Frontal cortex (tissue), 4 donors: ENCODE measurements around the gene TMEM132D. TPM values are rescaled to one million over a fixed set of nuclear protein-coding genes. Genes with fewer than 3 reads are reported as not detected.

Source experiments
- DNase-seq, 2 donors: peaks; one replicate each; pipeline ENCODE4 v3.0.0; 2012; ENCODE audit warnings: low spot score in 2 of 2
- FAIRE-seq: peaks from 2 replicates; lab custom pipeline; 2012; peaks lifted over from hg19 to GRCh38; lab: Jason Lieb, UNC
- total RNA-seq: library from RNA; depleted of rRNA; stranded (reverse); fragments of >200 nt; gene quantifications from one replicate; pipeline ENCODE4 v1.2.3, GENCODE V29; 2014
- donor health status: control.
- donor health status: control.
- donor health status: control.

Gene TMEM132D
- total RNA-seq, 1 donor from 2014 or later: 4.1 TPM

- DNase-seq (no peak), FAIRE-seq (no peak)
These were observed 293.2 kb downstream of the TMEM132D start for GRCh38 chr12:129610601-129611120.

- DNase-seq: no peak
- FAIRE-seq: no peak
These were observed 296.1 kb downstream of the TMEM132D start for GRCh38 chr12:129607756-129608155.

- DNase-seq (no peak), FAIRE-seq (no peak)
These were observed 296.5 kb downstream of the TMEM132D start for GRCh38 chr12:129607301-129607700.

GRCh38 chr12:129606239-129606638 lies 297.6 kb downstream of the TMEM132D start:
- DNase-seq (no peak), FAIRE-seq (no peak)

- DNase-seq (no peak), FAIRE-seq (no peak)
These were observed 298.2 kb downstream of the TMEM132D start for GRCh38 chr12:129605666-129606065.

- DNase-seq: no peak
- FAIRE-seq: no peak
These were observed 299.3 kb downstream of the TMEM132D start for GRCh38 chr12:129604506-129604905.

GRCh38 chr12:129599406-129599805 lies 304.4 kb downstream of the TMEM132D start:
- FAIRE-seq: no peak

GRCh38 chr12:129594098-129594497 lies 309.7 kb downstream of the TMEM132D start:
- FAIRE-seq (no peak), DNase-seq (no peak)

More at GRCh38 chr12:129599406-129599805, 304.4 kb downstream of the TMEM132D start:
- no peak for DNase-seq

GRCh38 chr12:129592449-129592848 lies 311.4 kb downstream of the TMEM132D start:
- FAIRE-seq (no peak), DNase-seq (no peak)

GRCh38 chr12:129589503-129589902 lies 314.3 kb downstream of the TMEM132D start:
- FAIRE-seq (no peak), DNase-seq (no peak)

- no peak for FAIRE-seq
- no peak for DNase-seq
These were observed 315.7 kb downstream of the TMEM132D start for GRCh38 chr12:129588142-129588541.

GRCh38 chr12:129585296-129585695 lies 318.5 kb downstream of the TMEM132D start:
- FAIRE-seq (no peak), DNase-seq (no peak)

GRCh38 chr12:129579879-129580278 lies 323.9 kb downstream of the TMEM132D start:
- FAIRE-seq (no peak), DNase-seq (no peak)

- FAIRE-seq (no peak), DNase-seq (no peak)
These were observed 331.8 kb downstream of the TMEM132D start for GRCh38 chr12:129571901-129572494.

GRCh38 chr12:129570796-129571400 lies 332.9 kb downstream of the TMEM132D start:
- DNase-seq: no peak
- no peak for FAIRE-seq

- DNase-seq (no peak), FAIRE-seq (no peak)
These were observed 337.0 kb downstream of the TMEM132D start for GRCh38 chr12:129566800-129567199.

GRCh38 chr12:129564768-129565167 lies 339.1 kb downstream of the TMEM132D start:
- no peak for DNase-seq
- no peak for FAIRE-seq

GRCh38 chr12:129563266-129563665 lies 340.6 kb downstream of the TMEM132D start:
- FAIRE-seq: no peak
- DNase-seq: no peak

- FAIRE-seq: no peak
- no peak for DNase-seq
These were observed 342.5 kb downstream of the TMEM132D start for GRCh38 chr12:129561304-129561703.

GRCh38 chr12:129559776-129560175 lies 344.0 kb downstream of the TMEM132D start:
- DNase-seq (no peak), FAIRE-seq (no peak)

GRCh38 chr12:129558036-129558435 lies 345.8 kb downstream of the TMEM132D start:
- no peak for FAIRE-seq
- DNase-seq: no peak

- DNase-seq (no peak), FAIRE-seq (no peak)
These were observed 347.7 kb downstream of the TMEM132D start for GRCh38 chr12:129556082-129556481.
